Skeletal muscle tissue (tissue), 4 donors: ENCODE data around the gene GGPS1. TPM values are rescaled to one million over a fixed set of nuclear protein-coding genes. Genes with fewer than 3 reads are reported as not detected.
"Not testable (repeated sequence)": the region's sequence is repeated elsewhere in the genome, so short reads cannot be mapped to it uniquely, and the experiment has no call there.

Experiments used
- H3K27ac ChIP-seq: one replicate; pipeline ENCODE4 v1.7.0; 2013; ENCODE audit warnings: mild to moderate bottlenecking, low read depth, low read length, inconsistent platforms
- H3K27me3 ChIP-seq, 3 donors: one replicate each; pipeline ENCODE4 v1.7.0; 2013; ENCODE audit warnings: low read length in 3 of 3; ENCODE audit not compliant: control insufficient read depth in 3 of 3, insufficient read depth in 3 of 3
- H3K36me3 ChIP-seq, 3 donors: one replicate each; pipeline ENCODE4 v1.7.0; 2013; ENCODE audit warnings: low read length in 3 of 3; ENCODE audit not compliant: control insufficient read depth in 3 of 3, insufficient read depth in 3 of 3
- H3K4me1 ChIP-seq, 3 donors: one replicate each; pipeline ENCODE4 v1.7.0; 2013; ENCODE audit warnings: low read length in 3 of 3, mild to moderate bottlenecking in 3 of 3; ENCODE audit not compliant: control insufficient read depth in 3 of 3, insufficient read depth in 3 of 3
- H3K4me3 ChIP-seq, 3 donors: one replicate each; pipeline ENCODE4 v1.7.0; 2013; ENCODE audit warnings: low read length in 3 of 3
- H3K9ac ChIP-seq, 3 donors: one replicate each; pipeline ENCODE4 v1.7.0; 2013; ENCODE audit warnings: low read length in 3 of 3, mild to moderate bottlenecking in 3 of 3, moderate library complexity in 2 of 3, low read depth in 1 of 3
- H3K9me3 ChIP-seq, 3 donors: one replicate each; pipeline ENCODE4 v1.7.0; 2013; ENCODE audit warnings: low read length in 3 of 3; ENCODE audit not compliant: control insufficient read depth in 3 of 3
- total RNA-seq: library from RNA; depleted of rRNA; stranded (reverse); fragments of >200 nt; gene quantifications from one replicate; pipeline ENCODE4 v1.2.3, GENCODE V29; 2014
- donor health status: Osteomylitis.

GGPS1 gene
- total RNA-seq = 15.1 TPM

DNA sequence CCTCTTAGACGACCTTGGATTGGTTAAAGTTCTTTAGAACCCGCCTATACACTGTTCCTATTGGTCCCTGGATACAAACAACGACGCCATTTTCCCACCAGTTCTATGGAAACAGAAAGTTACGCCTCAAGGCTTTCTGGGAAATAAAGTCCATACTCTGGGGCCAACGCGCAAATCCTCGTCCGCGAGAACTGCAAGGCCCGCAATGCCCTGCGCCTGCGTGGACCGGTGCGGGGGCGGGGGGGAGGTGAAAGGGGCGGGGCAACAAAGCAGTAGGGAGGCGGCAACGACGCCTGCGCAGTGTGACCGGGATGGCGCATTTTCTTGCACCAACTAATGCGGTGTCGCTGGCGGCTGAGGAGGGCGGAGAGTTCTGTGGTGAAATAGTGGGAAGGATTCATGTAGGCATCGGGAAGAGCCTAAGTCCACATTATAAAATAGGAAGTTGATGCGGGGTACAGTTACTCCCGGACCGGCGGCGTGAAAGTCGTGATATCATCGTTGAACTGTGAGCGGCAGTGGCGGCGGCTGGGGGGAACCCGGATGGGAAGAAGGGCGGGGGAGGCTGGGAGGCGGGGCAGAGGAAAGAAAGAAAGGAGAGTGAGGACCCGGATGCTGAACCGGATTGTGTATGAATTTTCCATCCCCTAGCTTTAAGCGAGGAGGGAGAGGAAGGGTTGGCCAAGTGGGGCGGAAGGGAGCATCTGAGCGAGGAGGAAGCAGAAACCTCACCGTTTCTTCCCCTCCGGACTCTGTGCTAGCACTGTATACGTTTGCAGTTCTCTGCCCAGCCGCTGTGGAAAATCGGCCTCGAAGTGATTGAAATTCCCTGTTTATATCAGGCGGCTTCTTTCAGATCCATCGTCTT is at the start of gene GGPS1:
TSS of gene GGPS1 (plus strand) at position 300 of the 868 bp plus-strand sequence. CDS start 6,695 bp downstream, outside the sequence.
- Histone ChIP-seq H3K27ac (peak within 1 kb of the TSS; percentile 96), H3K27me3 (no peaks in the 10 kb centered on the region), H3K4me3 (peak within 1 kb of the TSS; percentile 90 to 93 (median 90)), H3K36me3 (no peaks in the 10 kb centered on the region), H3K9me3 (no peaks in the 10 kb centered on the region), H3K9ac (peak within 1 kb of the TSS; percentile 89 to 97 (median 91)), H3K4me1 (peaks cover 17 to 44% (median 34%) of the 10 kb centered on the region in 3 donors)

DNA sequence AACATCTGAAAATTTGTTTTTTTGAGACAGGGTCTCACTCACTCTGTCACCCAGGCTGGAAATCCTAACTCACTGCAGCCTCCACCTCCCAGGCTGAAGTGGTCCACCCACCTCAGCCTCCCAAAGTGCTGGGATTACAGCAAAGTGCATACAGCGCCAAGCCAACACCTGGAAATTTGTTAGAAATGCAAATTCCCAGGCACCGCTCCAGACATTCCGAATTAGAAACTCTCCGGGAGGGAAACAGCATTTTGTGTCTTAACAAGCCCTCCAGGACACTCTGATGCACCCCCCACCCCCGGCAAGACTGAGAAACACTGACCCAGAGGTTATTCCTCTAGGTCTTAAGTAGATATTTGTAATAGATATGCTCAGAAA is 49.5 kb upstream of the GGPS1 start:
- H3K4me1 ChIP-seq = peaks cover 2 to 9% (median 6%) of the 10 kb centered on the region in 3 donors
- H3K9me3 ChIP-seq = no peaks in the 10 kb centered on the region
- no peaks in the 10 kb centered on the region for H3K27me3 ChIP-seq
- H3K36me3 ChIP-seq = no peaks in the 10 kb centered on the region
- H3K9ac ChIP-seq = no peak overlapping the region
- H3K4me3 ChIP-seq = no peak overlapping the region
- no peak overlapping the region for H3K27ac ChIP-seq

DNA sequence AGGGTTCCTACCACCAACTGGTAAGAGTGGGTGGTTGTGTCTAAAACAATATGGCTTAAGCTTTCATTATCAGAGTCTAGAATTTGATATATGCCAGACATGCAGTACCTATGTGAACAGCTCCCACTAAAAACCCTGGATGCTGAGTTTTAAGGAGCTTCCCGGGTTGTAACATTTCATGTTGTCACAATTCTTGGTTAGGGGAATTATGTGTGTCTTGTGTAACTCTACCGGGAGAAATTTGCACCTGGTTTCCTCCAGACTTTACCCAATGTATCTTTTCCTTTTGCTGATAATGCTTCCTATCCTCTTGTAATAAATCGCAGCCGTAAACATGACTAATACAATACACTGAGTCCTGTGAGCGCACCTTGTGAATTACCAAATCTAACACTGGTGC is 48.7 kb upstream of the GGPS1 start:
- H3K4me1 ChIP-seq = peaks cover 2 to 9% (median 6%) of the 10 kb centered on the region in 3 donors

DNA sequence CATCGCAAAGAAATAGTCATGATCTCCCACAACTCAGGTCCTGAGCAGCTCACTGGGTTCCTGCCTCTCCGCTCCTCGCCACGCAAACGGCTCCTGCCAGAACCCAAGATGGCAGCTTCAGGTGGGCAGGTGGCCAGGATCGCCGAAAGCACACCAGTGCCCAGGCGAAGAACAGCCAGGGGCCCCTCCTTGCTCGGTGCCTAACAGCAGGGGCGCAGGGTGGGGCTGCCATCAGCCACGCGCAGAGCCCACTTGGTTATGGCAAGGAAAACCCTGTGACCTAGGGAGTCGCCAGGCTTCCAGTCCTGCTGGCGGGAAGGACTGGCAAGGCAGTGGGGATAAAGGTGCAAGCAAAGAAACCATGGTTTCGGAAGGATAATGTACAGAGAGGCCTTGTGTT is 47.9 kb upstream of the GGPS1 start:
- Histone ChIP-seq H3K4me3 (no peak overlapping the region), H3K27ac (no peak overlapping the region), H3K36me3 (no peaks in the 10 kb centered on the region), H3K4me1 (peaks cover 0 to 5% (median 2%) of the 10 kb centered on the region in 3 donors), H3K9ac (no peak overlapping the region), H3K27me3 (no peaks in the 10 kb centered on the region), H3K9me3 (no peaks in the 10 kb centered on the region)

More for the DNA sequence above, 48.7 kb upstream of the GGPS1 start:
- no peaks in the 10 kb centered on the region for H3K27me3 ChIP-seq
- H3K9me3 ChIP-seq = no peaks in the 10 kb centered on the region
- no peaks in the 10 kb centered on the region for H3K36me3 ChIP-seq
- H3K9ac ChIP-seq = no peak overlapping the region
- no peak overlapping the region for H3K27ac ChIP-seq
- H3K4me3 ChIP-seq = no peak overlapping the region

DNA sequence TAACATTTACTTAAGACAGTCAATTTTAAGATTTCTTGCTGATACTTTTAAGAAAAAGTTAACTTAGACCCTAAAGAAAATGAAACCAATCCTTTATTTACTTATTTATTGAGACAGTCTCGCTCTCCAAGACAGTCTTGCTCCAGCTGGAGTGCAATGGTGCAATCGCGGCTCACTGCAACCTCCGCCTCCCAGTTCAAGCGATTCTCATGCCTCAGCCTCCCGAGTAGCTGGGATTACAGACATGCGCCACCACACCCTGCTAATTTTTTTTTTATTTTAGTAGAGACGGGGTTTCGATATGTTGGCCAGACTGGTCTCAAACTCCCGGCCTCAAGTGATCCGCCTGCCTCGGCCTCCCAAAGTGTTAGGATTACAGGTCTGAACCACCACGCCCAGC is 44.7 kb upstream of the GGPS1 start:
- not testable (repeated sequence) for H3K27ac ChIP-seq, H3K36me3 ChIP-seq, H3K9me3 ChIP-seq, H3K9ac ChIP-seq, H3K27me3 ChIP-seq, H3K4me3 ChIP-seq, H3K4me1 ChIP-seq

DNA sequence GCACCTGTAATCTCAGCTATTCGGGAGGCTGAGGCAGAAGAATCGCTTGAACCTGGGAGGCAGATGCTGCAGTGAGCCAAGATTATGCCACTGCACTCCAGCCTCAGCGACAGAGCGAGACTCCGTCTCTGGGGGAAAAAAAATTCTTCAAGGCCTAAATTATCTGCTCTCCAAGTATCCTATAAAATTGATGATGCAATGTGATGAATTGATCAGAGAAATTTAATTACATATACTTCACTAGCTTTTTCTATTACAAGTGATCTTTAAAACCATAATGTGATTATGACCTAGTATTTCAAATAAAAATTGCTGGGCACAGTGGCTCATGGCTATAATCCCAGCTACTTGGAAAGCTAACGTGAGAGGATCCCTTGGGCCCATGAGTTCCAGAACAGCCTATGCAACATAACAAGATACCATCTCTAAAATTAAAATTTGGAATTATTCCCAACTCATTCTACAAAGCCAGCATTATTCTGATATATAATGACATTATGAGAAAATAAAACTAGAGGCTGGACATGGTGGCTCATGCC is 44.1 kb upstream of the GGPS1 start:
- no peak overlapping the region for H3K27ac ChIP-seq
- peaks cover 0 to 4% (median 2%) of the 10 kb centered on the region in 3 donors for H3K4me1 ChIP-seq
- H3K9me3 ChIP-seq = no peaks in the 10 kb centered on the region
- no peak overlapping the region for H3K4me3 ChIP-seq
- H3K36me3 ChIP-seq = no peaks in the 10 kb centered on the region
- no peak overlapping the region for H3K9ac ChIP-seq
- no peaks in the 10 kb centered on the region for H3K27me3 ChIP-seq

DNA sequence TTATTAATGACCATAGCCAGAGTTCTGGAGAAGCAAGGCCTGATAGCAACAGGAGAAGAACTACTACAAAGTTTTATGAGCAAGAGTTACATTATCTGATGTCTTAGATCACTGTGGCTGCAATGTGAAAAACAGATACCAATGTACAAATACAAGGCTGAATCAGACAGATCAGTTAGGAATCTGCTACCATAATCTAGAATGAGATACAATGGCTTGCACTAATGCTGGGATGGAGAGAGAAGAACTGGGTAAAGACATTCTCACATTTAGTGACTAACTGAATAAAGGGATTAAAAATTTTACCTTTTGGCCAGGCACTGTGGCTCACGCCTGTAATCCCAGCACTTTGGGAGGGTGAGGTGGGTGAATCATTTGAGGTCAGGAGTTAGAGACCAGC is 41.7 kb upstream of the GGPS1 start:
- no peaks in the 10 kb centered on the region for H3K36me3 ChIP-seq

DNA sequence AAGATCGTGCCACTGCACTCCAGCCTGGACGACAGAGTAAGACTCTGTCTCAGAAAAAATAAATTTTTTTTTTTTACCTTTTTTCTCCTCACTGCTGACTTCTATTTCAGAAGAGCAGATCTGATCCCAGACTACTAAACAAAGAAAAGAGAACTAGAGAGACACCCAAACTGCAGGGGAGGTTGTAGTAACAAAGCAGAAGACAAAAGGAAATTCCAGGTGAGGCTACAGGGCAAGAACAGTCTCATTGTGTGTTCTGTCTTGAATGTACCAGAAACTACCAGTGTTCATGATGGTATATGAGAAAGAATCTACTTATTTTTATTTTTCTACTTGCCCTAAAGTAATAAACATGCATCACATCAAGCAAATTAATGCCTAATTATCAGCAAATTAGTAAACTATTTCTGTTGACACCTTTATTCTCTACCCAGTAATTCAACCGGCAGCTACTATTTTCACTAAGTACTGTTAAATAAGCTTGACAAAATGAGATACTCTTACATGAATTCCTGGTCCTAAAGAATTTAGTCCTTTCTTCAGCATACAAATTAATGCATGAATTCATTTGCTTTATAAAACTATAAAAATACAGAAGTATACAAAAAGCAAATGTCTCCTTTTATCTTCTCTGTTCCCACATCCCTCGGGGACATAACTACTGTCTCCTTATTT is 41.0 kb upstream of the GGPS1 start:
- no peaks in the 10 kb centered on the region for H3K36me3 ChIP-seq
- H3K4me3 ChIP-seq = no peak overlapping the region
- no peak overlapping the region for H3K9ac ChIP-seq
- no peaks in the 10 kb centered on the region for H3K9me3 ChIP-seq
- H3K4me1 ChIP-seq = peaks cover 0 to 9% (median 7%) of the 10 kb centered on the region in 3 donors
- no peak overlapping the region for H3K27ac ChIP-seq
- no peaks in the 10 kb centered on the region for H3K27me3 ChIP-seq

More for the DNA sequence above, 41.7 kb upstream of the GGPS1 start:
- H3K4me3 ChIP-seq = no peak overlapping the region
- H3K9me3 ChIP-seq = no peaks in the 10 kb centered on the region
- no peak overlapping the region for H3K27ac ChIP-seq
- peaks cover 0 to 9% (median 4%) of the 10 kb centered on the region in 3 donors for H3K4me1 ChIP-seq
- H3K27me3 ChIP-seq = no peaks in the 10 kb centered on the region
- no peak overlapping the region for H3K9ac ChIP-seq

DNA sequence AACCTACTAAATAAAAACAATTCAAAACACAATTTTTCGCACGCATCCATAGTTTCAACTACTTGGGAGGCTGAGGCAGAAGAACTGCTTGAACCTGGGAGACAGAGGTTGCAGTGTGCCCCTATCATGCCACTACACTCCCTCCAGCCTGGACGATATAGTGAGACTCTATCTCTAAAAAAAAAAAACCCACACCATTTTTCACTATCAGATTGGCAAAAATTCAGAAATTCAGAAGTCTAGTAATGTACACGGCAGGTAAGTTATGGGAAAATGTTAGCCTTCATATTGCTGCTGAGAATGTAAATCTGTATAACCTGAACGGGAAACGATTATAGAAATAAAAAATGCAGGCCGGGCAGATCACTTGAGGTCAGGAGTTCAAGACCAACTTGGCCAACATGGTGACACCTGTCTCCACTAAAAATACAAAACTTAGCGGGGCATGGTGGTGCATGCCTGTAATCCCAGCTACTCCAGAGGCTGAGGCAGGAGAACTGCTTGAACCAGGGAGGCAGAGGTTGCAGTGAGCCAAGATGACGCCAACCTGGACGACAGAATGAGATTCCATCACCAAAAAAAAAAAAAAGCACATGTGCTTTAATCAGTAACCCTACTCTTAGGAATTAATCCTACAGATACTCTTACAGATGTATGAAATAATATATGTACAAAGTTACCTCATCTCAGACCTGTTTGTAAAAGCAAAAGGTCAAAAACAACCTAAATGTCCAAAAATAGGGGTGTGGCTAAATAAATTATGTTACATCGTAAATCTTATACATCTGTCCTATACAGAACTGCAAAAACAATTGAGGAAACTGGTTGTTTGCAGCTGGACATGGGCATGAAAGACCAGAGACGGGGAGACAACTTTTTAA is 38.3 kb upstream of the GGPS1 start:
- peaks cover 0 to 12% (median 7%) of the 10 kb centered on the region in 3 donors for H3K4me1 ChIP-seq
- no peak overlapping the region for H3K4me3 ChIP-seq
- no peaks in the 10 kb centered on the region for H3K27me3 ChIP-seq

More for the DNA sequence above, 38.3 kb upstream of the GGPS1 start:
- Histone ChIP-seq H3K9me3 (no peaks in the 10 kb centered on the region), H3K27ac (no peak overlapping the region), H3K9ac (no peak overlapping the region), H3K36me3 (no peaks in the 10 kb centered on the region)
